Activated CD4-positive, alpha-beta T cell treated with anti-CD3 and anti-CD28 coated beads, Interleukin-2, Interleukin-6, amounts not matched to agents 100 ng/mL and 50 ng/mL, durations not matched to agents 16 hours and 8 hours (primary cell): ENCODE measurements around the gene TMEM41B.
"Not testable (repeated sequence)": the region's sequence is repeated elsewhere in the genome, so short reads cannot be mapped to it uniquely, and the experiment has no call there.

Experiments
- DNase-seq: peaks from one replicate; pipeline ENCODE4 v3.0.0-alpha.2; 2020

Gene TMEM41B, protein sequence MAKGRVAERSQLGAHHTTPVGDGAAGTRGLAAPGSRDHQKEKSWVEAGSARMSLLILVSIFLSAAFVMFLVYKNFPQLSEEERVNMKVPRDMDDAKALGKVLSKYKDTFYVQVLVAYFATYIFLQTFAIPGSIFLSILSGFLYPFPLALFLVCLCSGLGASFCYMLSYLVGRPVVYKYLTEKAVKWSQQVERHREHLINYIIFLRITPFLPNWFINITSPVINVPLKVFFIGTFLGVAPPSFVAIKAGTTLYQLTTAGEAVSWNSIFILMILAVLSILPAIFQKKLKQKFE

DNA sequence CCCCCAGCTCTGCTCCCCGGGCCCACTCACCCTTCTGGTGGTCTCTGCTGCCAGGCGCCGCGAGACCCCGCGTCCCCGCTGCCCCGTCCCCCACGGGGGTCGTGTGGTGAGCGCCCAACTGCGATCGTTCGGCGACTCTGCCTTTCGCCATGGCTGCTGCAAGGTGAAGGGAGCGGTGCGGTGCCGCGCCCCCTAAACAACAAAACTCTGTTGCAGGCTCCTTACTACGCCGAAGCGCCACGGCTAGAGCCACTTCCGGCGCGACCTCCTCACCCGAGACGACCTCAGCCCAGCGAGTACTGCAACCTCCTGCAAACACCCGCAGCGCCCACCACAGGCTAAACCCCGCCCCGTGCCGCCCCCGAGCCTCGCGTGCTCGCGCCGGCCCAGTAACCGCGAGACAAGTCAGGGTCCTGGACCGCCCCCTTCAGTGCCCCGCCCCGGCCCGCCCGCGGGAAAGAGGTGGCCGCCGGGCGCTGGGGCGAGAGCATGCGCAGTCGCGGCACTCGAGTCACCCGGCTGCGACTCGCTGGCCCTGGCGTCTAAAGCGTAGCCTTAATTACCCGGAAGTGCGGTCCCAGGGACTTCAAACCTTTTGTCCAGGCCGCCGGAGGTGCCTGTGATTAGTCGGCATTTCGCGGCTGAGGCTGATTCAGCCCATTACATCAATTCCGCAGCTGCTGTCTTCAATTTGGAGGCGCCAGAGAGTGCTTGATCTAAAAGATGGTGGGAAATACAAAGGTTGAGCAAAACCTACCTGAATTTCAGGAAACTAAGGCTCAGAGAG lies at the start of gene TMEM41B:
TMEM41B (minus strand) TSS at position 303 of the 787 bp plus-strand sequence; CDS start at position 151, 152 bp downstream.
- DNase-seq, result peak; percentile 99

DNA sequence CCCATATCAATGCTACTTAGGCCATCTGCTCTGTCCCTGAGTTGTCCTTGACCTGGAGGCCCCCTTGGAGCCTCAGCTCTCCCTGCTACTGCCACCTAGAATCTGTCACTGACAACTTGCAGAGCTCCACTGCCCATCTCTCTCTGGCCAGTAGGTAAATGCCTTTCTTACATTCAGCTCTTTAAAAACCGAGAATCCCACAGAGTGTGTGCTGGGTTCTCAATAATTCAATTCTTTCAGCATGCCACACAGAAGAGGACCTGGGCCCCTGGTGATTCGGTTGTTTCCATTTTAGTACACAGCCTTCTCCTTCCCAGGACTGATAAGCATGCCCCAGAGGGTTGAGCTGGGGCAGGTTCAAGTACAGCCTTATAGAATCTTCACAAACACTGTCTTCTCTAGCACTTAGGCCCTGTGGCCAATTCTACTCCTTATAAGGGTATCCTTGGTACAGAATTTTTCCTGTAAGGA lies 48.0 kb upstream of the TMEM41B start:
- DNase-seq, result peak; percentile 22

DNA sequence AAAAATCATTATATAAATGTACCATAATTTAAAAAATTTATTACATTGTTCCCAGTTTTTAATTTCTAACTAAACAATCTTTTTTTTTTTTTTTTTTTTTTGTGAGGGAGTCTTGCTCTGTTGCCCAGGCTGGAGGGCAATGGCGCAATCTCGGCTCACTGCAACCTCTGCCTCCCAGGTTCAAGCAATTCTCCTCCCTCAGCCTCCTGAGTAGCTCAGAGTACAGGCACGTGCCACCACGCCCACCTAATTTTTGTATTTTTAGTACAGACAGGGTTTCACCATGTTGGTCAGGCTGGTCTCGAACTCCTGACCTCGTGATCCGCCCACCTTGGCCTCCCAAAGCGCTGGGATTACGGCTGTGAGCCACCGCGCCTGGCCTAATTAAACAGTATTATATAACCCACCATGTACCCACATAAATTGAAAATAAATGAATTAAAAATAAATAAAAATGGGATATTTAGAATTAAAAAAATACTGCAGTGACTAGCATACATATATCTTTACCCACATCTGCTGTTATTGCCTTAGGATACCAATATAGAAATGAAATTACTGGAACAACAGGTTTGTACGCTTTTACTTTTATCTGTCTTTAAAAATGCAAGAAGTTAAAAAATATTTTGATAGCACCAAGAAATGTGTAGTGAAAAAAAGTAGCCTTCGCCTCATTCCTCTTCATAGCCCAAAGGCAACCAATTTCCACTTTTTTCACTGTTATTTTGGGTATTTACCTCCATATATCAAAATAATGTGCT lies 46.6 kb upstream of the TMEM41B start:
- not testable (repeated sequence) for DNase-seq

DNA sequence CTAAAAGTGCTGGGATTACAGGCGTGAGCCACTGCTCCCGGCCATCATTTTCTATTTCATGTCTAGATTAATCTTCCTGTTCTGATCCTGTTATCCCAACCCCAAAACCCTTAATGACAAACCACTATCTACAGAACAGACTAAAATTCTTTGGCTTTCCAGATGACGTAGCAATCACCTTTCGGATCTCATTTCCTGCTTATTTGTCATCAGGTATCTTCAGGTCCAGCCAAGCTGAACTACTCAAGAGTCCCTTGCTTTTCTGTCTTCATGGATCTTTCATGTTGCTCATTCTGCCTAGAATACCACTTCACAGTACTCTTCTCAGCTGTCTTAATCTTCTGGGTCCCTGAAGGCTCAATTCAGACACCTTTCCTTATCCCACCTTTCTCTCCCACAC lies 42.6 kb upstream of the TMEM41B start:
- no peak for DNase-seq

DNA sequence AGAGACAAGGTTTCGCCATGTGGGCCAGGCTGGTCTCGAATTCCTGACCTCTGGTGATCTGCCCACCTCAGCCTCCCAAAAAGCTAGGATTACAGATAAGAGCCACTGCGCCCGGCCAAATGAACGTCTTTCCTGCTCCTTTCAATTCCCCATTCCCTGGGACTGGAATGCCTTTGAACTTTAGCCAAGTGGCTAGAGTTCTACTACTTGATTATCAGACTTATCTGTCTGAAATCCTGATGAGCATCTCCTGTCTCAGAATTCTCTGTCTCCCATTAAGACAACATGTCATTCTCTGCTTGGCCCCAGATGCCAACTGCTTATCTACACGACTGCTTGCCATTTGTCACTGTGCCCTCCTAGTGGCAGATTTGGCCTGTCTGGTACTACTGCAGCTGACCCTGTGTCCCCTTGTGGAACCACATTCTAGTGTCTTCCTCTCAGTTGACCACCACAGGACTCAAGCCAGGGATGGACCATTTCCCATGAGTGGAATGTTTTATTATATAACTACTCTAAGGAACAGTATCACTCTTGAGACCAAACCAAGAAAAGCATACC lies 37.0 kb upstream of the TMEM41B start:
- DNase-seq, result no peak

DNA sequence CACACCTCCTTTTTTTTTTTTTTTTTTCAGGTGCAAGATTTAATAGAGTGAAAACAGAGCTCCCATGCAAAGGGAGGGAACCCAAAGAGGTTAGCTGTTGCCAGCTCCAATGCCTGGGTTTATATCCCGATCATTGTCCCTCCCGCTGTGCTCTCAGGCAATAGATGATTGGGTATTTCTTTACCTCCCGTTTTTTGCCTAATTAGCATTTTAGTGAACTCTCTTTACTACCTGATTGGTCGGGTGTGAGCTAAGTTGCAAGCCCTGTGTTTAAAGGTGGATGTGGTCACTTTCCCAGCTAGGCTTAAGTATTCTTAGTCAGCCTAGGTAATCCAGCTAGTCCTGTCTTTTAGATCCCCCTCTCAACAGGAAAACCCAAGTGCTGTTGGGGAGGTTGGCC lies 33.4 kb upstream of the TMEM41B start:
- DNase-seq, result not testable (repeated sequence)

DNA sequence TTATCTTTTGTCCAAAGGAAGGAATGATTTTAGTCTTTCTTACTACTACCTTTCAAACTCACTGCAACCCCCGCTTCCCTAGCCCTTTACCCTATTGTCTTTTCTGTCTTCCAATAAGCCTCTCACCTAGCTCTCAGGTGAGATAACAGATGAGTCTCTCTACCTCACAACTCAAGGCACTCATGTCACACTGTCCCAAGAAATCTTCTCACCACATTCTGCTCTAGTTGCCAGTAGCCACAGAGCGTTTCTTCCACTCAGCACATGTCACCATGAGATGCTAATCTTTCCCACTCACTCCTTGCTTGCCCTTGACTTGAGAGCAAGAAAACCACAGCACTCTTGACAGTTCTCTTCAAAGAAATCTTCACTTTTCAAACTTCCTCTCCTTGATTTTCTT lies 32.7 kb upstream of the TMEM41B start:
- peak; percentile 17 for DNase-seq

DNA sequence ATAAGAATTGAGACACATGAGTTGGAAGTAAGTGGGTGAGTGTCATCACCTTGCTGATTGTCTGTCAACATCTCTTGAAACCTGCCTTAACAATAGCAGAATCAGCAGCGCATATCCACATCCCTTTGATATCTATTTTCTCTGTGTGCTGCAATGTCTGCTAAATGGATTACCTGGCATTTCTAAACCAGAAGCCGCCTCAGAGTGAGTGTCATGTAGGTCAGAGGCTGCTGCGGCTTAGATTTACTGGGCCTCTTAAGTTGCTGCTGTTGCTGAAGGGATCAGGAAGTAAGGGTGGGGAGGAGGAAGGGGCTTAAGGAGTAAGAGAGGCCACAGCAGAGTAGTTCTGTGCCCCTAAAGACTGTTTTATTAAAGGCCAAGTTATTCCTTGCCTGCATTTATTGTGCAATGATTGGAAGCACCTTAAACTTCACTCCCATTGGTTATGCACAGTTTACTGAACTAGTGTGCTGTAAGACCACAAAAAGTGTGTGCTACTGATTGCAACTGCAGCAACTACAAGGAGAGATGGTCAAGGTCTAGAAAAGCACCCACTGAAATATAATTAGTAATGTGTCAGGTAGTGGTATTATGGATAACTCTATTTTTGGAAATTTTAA lies 29.8 kb upstream of the TMEM41B start:
- no peak for DNase-seq

DNA sequence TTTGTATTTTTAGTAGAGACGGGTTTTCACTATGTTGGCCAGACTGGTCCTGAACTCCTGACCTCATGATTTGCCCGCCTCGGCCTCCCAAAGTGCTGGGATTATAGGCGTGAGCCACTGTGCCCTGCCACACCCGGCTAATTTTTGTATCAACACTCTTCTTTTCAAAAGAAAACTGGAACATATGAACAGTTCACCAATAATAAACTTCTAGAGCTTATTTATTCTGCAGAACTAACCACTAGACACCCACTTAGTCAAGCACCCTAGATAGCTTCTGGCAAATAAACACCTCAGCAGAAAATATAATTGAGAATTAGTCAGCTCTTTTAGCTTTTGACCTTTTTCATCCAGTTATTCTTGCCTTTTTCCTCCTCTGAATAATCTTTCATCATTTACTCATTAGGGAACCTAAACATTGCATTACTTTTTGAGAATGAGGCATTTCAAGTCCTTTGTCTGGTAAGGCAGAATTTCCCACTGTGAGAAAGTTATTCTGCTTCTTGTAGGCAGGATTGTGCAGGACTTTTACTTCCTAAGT lies 27.3 kb upstream of the TMEM41B start:
- no peak for DNase-seq

DNA sequence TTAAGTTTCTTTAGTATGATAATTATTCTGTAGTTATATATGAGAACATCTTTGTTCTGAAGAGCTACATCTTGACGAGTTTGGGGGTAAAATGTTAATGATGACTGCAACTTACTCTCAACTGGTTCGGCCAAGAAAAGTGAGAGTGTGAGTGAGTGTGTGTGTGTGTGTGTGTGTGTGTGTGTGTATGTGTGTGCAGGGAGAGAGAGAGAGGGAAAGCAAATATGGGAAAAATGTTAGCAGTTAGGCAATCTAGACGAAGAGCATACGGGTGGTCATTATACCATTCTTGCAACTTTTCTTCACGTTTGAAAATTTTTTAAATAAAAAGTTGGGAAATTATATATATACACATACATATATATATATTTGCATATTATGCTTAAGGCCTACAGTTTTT lies 18.3 kb upstream of the TMEM41B start:
- DNase-seq, result no peak

DNA sequence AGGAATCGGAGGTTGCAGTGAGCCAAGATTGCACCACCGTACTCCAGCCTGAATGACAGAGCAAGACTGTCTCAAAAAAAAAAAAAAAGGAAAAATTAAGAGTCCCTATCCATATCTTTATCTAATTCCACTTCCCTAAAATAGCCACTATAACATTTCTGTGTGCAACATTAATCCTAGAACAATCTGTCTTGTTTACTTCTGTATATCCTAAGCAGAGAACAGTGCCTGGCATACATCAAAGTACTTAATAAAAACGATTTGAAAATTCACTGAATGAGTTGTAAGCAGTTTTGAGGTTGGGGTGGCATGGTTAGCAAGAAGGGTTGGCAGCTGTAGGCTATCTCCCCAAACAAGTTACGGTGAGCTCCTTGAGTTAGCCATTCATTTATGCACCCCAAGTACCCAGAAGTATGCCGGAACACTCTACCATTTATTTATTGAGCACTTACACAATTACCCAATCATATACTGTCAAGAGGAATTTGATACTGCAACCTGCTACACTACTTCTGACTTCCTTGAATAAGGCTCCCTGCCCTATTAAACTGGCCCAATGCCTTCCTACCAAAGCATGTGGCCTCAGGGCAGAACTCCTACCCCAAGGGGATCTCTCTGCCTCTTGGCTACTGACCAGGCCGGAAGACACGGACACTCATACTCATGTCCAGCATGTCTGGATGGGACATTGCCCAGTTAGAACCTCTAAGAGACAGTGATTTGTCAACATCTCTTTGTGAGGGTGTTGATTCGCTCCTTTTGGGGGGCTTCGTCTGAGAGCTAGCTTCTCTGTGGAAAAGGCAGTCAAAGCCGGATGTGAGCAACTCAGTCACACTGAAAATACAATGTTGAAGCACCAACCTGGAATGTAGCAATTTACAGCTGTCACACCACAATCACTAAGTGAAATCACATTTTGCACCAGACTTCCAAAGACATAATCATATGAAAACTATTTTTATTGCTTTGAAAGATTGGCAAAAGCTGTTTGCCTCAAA lies 16.3 kb upstream of the TMEM41B start:
- no peak for DNase-seq

DNA sequence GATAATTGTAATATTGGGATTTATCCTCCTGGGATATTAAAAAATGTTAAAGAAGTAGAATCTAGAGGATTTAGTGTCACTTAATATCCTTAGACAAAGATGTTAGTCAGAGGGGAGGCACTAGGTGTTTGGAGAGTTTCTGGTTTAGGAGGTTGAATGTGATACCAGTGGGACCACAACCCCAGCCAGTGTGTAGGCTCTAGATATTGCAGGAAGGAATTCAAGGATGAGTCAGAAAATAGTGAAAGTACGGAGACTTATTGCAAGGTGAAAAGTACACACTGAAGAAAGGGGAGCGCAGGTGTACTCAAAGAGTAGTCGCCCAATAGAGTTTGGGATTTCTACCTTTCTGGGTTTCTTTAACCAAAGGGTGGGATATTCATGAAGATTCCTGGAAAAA lies 5.7 kb upstream of the TMEM41B start:
- peak; percentile 11 for DNase-seq

DNA sequence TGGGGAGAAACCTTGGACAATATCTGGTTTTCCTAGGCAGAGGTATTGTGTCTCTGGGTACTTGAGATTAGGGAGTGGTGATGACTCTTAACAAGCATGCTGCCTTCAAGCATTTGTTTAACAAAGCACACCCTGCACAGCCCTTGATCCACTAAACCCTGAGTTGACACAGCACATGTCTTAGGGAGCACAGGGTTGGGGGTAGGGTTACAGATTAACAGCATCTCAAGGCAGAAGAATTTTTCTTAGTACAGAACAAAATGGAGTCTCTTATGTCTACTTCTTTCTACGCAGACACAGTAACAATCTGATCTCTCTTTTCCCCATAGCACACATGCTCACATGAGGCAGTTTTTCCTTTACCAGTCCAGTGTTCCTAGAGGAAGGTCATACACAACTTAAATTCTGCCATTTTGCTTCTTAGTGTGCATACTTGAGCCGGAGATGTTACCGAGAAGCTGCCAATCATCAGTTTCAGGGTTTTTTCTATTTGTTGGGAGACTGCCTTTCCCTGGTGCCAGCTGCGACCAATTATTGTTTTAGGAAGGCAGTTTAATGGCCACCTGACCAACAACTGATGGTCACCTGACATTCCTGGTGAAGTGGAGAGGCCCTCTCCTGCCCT lies 5.1 kb upstream of the TMEM41B start:
- not testable (repeated sequence) for DNase-seq

DNA sequence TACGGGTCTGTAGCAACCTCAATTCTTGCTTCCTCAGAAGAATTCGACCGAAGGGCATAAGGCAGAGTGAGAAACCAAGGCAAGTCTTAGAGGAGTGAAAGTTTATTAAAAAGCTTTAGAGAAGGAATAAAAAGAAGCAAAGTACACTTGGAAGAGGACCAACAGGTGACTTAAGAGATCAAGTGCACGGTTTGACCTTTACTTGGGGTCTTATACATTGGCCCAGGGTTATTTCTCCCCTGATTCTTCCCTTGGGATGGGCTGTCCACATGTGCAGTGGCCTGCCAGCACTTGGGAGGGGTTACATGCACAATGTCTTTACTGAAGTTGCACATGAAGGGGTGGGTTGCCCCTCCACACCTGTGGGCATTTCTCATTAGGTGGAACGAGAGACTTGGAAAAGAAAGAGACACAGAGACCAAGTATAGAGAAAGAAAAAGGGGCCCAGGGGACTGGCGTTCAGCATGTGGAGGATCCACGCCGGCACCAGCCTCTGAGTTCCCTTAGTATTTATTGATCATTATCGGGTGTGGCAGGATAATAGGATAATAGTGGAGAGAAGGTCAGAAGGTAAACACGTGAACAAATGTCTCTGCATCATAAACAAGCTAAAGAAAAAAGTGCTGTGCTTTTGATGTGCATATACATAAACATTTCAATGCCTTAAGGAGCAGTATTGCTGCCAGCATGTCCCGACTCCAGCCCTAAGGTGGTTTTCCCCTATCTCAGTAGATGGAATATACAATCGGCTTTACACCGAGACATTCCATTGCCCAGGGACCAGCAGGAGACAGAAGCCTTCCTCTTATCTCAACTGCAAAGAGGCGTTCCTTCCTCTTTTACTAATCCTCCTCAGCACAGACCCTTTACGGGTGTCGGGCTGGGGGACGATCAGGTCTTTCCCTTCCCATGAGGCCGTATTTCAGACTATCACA lies 4.3 kb upstream of the TMEM41B start:
- DNase-seq, result not testable (repeated sequence)

DNA sequence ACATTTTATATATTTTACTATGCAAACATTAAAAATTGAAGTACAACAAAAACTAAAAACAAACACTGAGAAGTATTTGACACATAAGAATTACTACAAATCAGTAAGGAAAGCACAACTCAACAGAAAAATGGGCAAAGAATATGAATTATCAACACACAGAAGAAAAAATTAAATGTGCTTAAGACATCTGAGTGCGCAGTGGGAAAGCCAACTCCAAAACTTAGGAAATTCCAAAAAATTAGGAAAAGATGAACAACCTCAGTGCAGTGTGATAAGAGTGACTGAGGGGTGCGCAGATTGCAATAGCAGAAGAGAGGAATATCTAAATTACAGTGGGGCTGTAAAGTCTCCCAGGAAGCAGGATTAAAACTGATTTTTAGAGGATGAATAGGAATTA lies 1.9 kb upstream of the TMEM41B start:
- DNase-seq, result no peak

DNA sequence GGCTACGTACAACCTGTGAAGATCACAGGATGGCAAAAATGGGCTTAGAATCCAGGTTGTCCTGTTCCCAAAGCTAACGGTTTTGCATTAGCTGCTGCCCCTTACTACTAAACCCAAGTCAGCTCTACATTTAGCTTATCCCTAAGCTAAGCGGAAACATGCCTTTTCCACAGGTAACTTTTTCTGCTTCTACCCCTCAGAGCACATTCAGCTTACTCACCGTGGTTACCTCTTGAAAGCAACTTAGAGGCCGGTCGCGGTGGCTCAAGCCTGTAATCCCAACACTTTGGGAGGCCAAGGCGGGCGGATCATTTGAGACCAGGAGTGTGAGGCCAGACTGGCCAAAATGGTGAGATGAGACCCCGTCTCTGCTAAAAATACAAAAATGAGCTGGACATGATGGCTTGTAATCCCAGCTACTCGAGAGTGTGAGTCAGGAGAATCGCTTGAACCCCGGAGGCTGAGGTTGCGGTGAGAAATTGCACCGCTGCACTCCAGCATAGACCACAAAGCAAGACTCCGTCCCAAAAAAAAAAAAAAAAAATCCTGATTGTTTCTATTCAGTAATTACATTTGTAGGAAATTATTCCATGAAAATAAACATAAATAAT lies 790 bp upstream of the TMEM41B start:
- DNase-seq, result no peak

DNA sequence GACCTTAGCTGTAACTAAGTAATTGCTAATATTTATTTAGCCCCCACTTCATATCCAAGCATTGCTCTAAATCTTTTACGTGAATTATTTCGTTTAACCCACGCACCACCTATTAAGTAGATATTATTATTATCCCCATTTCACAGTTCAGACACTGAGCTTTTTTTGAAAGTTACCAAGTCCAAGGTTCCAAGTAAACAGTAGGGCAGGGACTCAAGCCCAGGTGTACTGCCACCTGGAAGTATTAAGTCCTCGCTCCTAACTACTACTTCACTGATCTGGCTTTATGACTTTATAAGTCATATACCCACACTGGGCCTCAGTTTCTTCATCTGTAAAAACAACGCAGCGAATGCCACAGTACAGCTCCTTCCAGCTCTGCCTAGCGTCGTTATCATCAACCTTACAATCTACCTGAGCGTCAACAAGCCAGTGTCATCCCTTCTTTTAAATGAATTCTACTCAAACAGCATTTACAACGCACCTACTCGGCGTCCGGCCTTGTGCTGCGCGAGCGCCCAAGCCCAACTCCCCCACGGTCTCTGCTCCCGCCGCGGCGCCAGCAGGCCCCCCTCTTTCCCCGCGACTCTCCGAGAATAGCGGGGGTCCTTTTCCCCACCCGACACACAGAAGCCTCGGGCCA lies 624 bp downstream of the TMEM41B start:
- peak; percentile 10 for DNase-seq

DNA sequence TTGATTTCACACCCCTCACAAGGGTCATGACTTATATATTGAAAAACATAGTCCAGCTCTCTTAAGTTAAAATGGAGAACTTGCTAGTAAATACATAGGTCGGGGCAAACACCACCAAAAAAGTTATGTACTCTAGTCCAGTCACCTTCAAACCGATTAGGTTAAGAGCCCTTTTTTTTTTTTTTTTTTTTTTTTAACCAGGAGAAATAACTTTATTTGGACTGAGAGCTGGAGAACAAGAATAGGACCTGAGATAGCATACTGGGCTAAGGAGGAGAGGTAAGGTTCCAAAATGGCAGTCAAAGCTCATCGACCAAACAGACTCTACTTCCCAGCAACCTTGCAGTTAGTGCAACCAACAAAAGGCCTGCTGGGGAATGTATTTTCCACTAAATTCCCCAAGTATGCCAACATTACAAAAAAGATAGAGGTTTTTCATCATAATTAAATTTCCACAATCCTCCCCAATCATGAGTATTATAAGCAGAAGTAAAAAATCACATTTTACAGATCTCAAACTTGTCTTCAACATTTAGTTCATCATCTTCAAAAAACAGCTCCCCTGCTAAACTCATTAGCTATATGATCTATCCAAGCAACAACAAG lies 3.8 kb downstream of the TMEM41B start:
- DNase-seq, result no peak
